ENCODE results near the gene GDAP1L1. TPM values are rescaled to one million over a fixed set of nuclear protein-coding genes. Genes with fewer than 3 reads are reported as not detected.

The GDAP1L1 gene
- total RNA-seq, 1 donor from 2014 or later, result not detected

- Mint-ChIP-seq H3K27me3 (ENCODE audit: unreplicated experiment) (no peaks in the 10 kb centered on the region), H3K9me3 (ENCODE audit: unreplicated experiment) (no peaks in the 10 kb centered on the region), H3K4me1 (ENCODE audit: unreplicated experiment) (no peaks in the 10 kb centered on the region), H3K36me3 (ENCODE audit: unreplicated experiment) (peaks cover 4% of the 10 kb centered on the region), H3K4me3 (ENCODE audit: unreplicated experiment) (no peak overlapping the region), H3K27ac (ENCODE audit: unreplicated experiment) (no peak overlapping the region)
- no peak for TF ChIP-seq CTCF (IDR thresholded peaks at IDR 0.05)
- no peak for DNase-seq (ENCODE audit: extremely low spot score, unreplicated experiment)
Measured at GRCh38 chr20:44287272-44288097, 40.4 kb downstream of the GDAP1L1 start.

GRCh38 chr20:44288252-44288651 lies 41.1 kb downstream of the GDAP1L1 start:
- H3K27me3 Mint-ChIP-seq (ENCODE audit: unreplicated experiment), result no peaks in the 10 kb centered on the region
- H3K9me3 Mint-ChIP-seq (ENCODE audit: unreplicated experiment), result no peaks in the 10 kb centered on the region
- no peak for DNase-seq (ENCODE audit: extremely low spot score, unreplicated experiment)
- H3K36me3 Mint-ChIP-seq (ENCODE audit: unreplicated experiment), result peaks cover 4% of the 10 kb centered on the region
- TF ChIP-seq CTCF (IDR thresholded peaks at IDR 0.05), result no peak
- H3K27ac Mint-ChIP-seq (ENCODE audit: unreplicated experiment), result no peak overlapping the region
- H3K4me1 Mint-ChIP-seq (ENCODE audit: unreplicated experiment), result no peaks in the 10 kb centered on the region
- no peak overlapping the region for H3K4me3 Mint-ChIP-seq (ENCODE audit: unreplicated experiment)

- no peak for DNase-seq (ENCODE audit: extremely low spot score, unreplicated experiment)
- Mint-ChIP-seq H3K9me3 (ENCODE audit: unreplicated experiment) (no peaks in the 10 kb centered on the region), H3K4me3 (ENCODE audit: unreplicated experiment) (no peak overlapping the region), H3K4me1 (ENCODE audit: unreplicated experiment) (peaks cover 2% of the 10 kb centered on the region), H3K27ac (ENCODE audit: unreplicated experiment) (no peak overlapping the region), H3K27me3 (ENCODE audit: unreplicated experiment) (no peaks in the 10 kb centered on the region), H3K36me3 (ENCODE audit: unreplicated experiment) (peaks cover 4% of the 10 kb centered on the region)
- no peak for TF ChIP-seq CTCF (IDR thresholded peaks at IDR 0.05)
Measured at GRCh38 chr20:44291754-44292153, 44.6 kb downstream of the GDAP1L1 start.

GRCh38 chr20:44296011-44296410 lies 48.9 kb downstream of the GDAP1L1 start:
- Mint-ChIP-seq H3K36me3 (ENCODE audit: unreplicated experiment) (peaks cover under 1% of the 10 kb centered on the region), H3K9me3 (ENCODE audit: unreplicated experiment) (no peaks in the 10 kb centered on the region), H3K27me3 (ENCODE audit: unreplicated experiment) (no peaks in the 10 kb centered on the region)

More at GRCh38 chr20:44296011-44296410, 48.9 kb downstream of the GDAP1L1 start:
- TF ChIP-seq CTCF (IDR thresholded peaks at IDR 0.05), result no peak
- Mint-ChIP-seq H3K4me1 (ENCODE audit: unreplicated experiment) (peaks cover 2% of the 10 kb centered on the region), H3K27ac (ENCODE audit: unreplicated experiment) (no peak overlapping the region), H3K4me3 (ENCODE audit: unreplicated experiment) (no peak overlapping the region)
- no peak for DNase-seq (ENCODE audit: extremely low spot score, unreplicated experiment)

Data from osteocyte (in vitro differentiated cells).